ENCODE data around the gene FAM13A. TPM values are rescaled to one million over a fixed set of nuclear protein-coding genes. Genes with fewer than 3 reads are reported as not detected.

Gene FAM13A
- total and polyA plus RNA-seq, 2 donors (not counting 3 experiments of a cell fraction or from before 2014, with no cell fraction given) = 3.3 to 10.5 TPM

GRCh38 chr4:88811904-88812303 is 245.1 kb downstream of the FAM13A start:
- Histone ChIP-seq H3K4me1 (ENCODE audit: control insufficient read depth, extremely low read depth, insufficient read depth, low read length) (no peaks in the 10 kb centered on the region), H3K27ac (ENCODE audit: insufficient read depth, low read depth, low read length) (no peak overlapping the region), H3K9me1 (replicated peaks; ENCODE audit: control insufficient read depth, extremely low read depth, insufficient read depth, low read length) (no peaks in the 10 kb centered on the region), H3K27me3 (ENCODE audit: control insufficient read depth in 2 of 2, insufficient read depth in 2 of 2, low read length in 2 of 2) (no peaks in the 10 kb centered on the region), H3K79me2 (ENCODE audit: control insufficient read depth, insufficient read depth, low read length) (no peaks in the 10 kb centered on the region), H3K4me3 (replicated peaks in 1 of 3; ENCODE audit: insufficient read depth in 1 of 3, low read depth in 1 of 3, low read length in 3 of 3) (no peak overlapping the region), H3K9me3 (replicated peaks; ENCODE audit: control insufficient read depth, insufficient read depth, low read length) (no peaks in the 10 kb centered on the region), H3K4me2 (ENCODE audit: insufficient read depth, low read length) (no peak overlapping the region), H2AFZ (ENCODE audit: low read depth, low read length) (no peak overlapping the region), H4K20me1 (replicated peaks; ENCODE audit: control insufficient read depth, extremely low read depth, insufficient read depth, low read length) (no peaks in the 10 kb centered on the region), H3K36me3 (ENCODE audit: control insufficient read depth in 2 of 2, extremely low read depth in 1 of 2, insufficient read depth in 2 of 2, low read length in 2 of 2) (no peaks in the 10 kb centered on the region), H3K9ac (replicated peaks; ENCODE audit: extremely low read depth, insufficient read depth, low read length) (no peak overlapping the region)
- intact Hi-C loops (cut with micrococcal nuclease) (no loop called here), dilution Hi-C loops (cut with MboI; ENCODE audit: extremely low pct_ligation_motif_present, low sequenced_read_pairs) (loop anchor here (25.0 kb wide), 1 partner anchor 200 kb away; no protein-coding TSS in a partner anchor)
- no peak for FAIRE-seq
- CTCF ChIA-PET = interaction anchor here (1.4 kb wide), 1 partner anchor 212 kb away, joined by 5 read pairs; no protein-coding TSS in a partner anchor
- BruUV-seq (replicated peaks) = no TSS peak
- DNase-seq (ENCODE audit: low read depth, low spot score) = no peak
- POLR2A ChIA-PET = no interaction called here
- TF ChIP-seq MAX (IDR thresholded peaks at IDR 0.05; ENCODE audit: insufficient read depth, insufficient read length) (no peak), MYC (IDR thresholded peaks at IDR 0.05; ENCODE audit: low read depth, low read length) (no peak)

- FAIRE-seq (no peak), DNase-seq (ENCODE audit: low read depth, low spot score) (no peak)
- Histone ChIP-seq H3K4me2 (ENCODE audit: insufficient read depth, low read length) (no peak overlapping the region), H3K27me3 (ENCODE audit: control insufficient read depth in 2 of 2, insufficient read depth in 2 of 2, low read length in 2 of 2) (no peaks in the 10 kb centered on the region), H3K4me1 (ENCODE audit: control insufficient read depth, extremely low read depth, insufficient read depth, low read length) (no peaks in the 10 kb centered on the region), H3K9me1 (replicated peaks; ENCODE audit: control insufficient read depth, extremely low read depth, insufficient read depth, low read length) (no peaks in the 10 kb centered on the region), H3K27ac (ENCODE audit: insufficient read depth, low read depth, low read length) (no peak overlapping the region), H3K79me2 (ENCODE audit: control insufficient read depth, insufficient read depth, low read length) (no peaks in the 10 kb centered on the region), H3K4me3 (replicated peaks in 1 of 3; ENCODE audit: insufficient read depth in 1 of 3, low read depth in 1 of 3, low read length in 3 of 3) (no peak overlapping the region), H3K9ac (replicated peaks; ENCODE audit: extremely low read depth, insufficient read depth, low read length) (no peak overlapping the region), H2AFZ (ENCODE audit: low read depth, low read length) (no peak overlapping the region), H3K9me3 (replicated peaks; ENCODE audit: control insufficient read depth, insufficient read depth, low read length) (no peaks in the 10 kb centered on the region), H4K20me1 (replicated peaks; ENCODE audit: control insufficient read depth, extremely low read depth, insufficient read depth, low read length) (no peaks in the 10 kb centered on the region), H3K36me3 (ENCODE audit: control insufficient read depth in 2 of 2, extremely low read depth in 1 of 2, insufficient read depth in 2 of 2, low read length in 2 of 2) (no peaks in the 10 kb centered on the region)
- TF ChIP-seq EZH2 (IDR thresholded peaks at IDR 0.05; ENCODE audit: borderline replicate concordance, low read depth, low read length, severe bottlenecking) (no peak), MAX (IDR thresholded peaks at IDR 0.05; ENCODE audit: insufficient read depth, insufficient read length) (no peak)
- POLR2A ChIA-PET = no interaction called here
- CTCF ChIA-PET = interaction anchor here (1.9 kb wide), 1 partner anchor 213 kb away, joined by 9 read pairs; no protein-coding TSS in a partner anchor
- no TSS peak for BruUV-seq (replicated peaks)
- intact Hi-C loops (cut with micrococcal nuclease) (no loop called here), dilution Hi-C loops (cut with MboI; ENCODE audit: extremely low pct_ligation_motif_present, low sequenced_read_pairs) (loop anchor here (25.0 kb wide), 1 partner anchor 202 kb away; no protein-coding TSS in a partner anchor)
These were observed 246.7 kb downstream of the FAM13A start for GRCh38 chr4:88810325-88810724.
